Trophoblast cell (in vitro differentiated cells and primary cell): ENCODE data around the gene LIME1.
A peak's percentile ranks its signal among the peaks of the same experiment; 100 is the strongest.

Source experiments
- DNase-seq, 2 donors: peaks; one replicate each; pipeline ENCODE4 v3.0.0-alpha.2; 2016
- H2AFZ ChIP-seq: 2 replicates; pipeline ENCODE4 v1.6.1; 2013; ENCODE audit warnings: low read length, moderate library complexity, mild to moderate bottlenecking; ENCODE audit not compliant: insufficient read depth, poor library complexity
- H2AK5ac ChIP-seq: 2 replicates; pipeline ENCODE4 v1.6.1; 2013; ENCODE audit warnings: mild to moderate bottlenecking, low read length
- H2BK120ac ChIP-seq: 2 replicates; pipeline ENCODE4 v1.6.1; 2013; ENCODE audit warnings: low read length, mild to moderate bottlenecking, moderate library complexity; ENCODE audit not compliant: insufficient read depth, poor library complexity
- H2BK12ac ChIP-seq: 2 replicates; pipeline ENCODE4 v1.6.1; 2013; ENCODE audit warnings: mild to moderate bottlenecking, low read length, moderate library complexity
- H2BK5ac ChIP-seq: 2 replicates; pipeline ENCODE4 v1.6.1; 2013; ENCODE audit warnings: low read length, low read depth, moderate library complexity, mild to moderate bottlenecking; ENCODE audit not compliant: poor library complexity
- H3K14ac ChIP-seq: 2 replicates; pipeline ENCODE4 v1.6.1; 2013; ENCODE audit warnings: mild to moderate bottlenecking, low read length
- H3K18ac ChIP-seq: 2 replicates; pipeline ENCODE4 v1.6.1; 2013; ENCODE audit warnings: mild to moderate bottlenecking, low read length
- H3K23ac ChIP-seq: 2 replicates; pipeline ENCODE4 v1.6.1; 2013; ENCODE audit warnings: low read length
- H3K27ac ChIP-seq: 2 replicates; pipeline ENCODE4 v1.5.1; 2013; ENCODE audit warnings: low read depth, mild to moderate bottlenecking, inconsistent platforms, low read length, moderate library complexity
- H3K27me3 ChIP-seq: 2 replicates; pipeline ENCODE4 v1.6.1; 2013; ENCODE audit warnings: inconsistent platforms, mild to moderate bottlenecking, low read length, moderate library complexity; ENCODE audit not compliant: insufficient read depth
- H3K36me3 ChIP-seq, 2 experiments: 1 replicate in 1 of 2; 2 replicates in 1 of 2; pipeline ENCODE4 v1.6.1; 2013; ENCODE audit warnings: low read length in 2 of 2, mild to moderate bottlenecking in 2 of 2, moderate library complexity in 1 of 2; ENCODE audit not compliant: insufficient read depth in 2 of 2, control insufficient read depth in 1 of 2
- H3K4ac ChIP-seq: 2 replicates; pipeline ENCODE4 v1.6.1; 2013; ENCODE audit warnings: low read depth, mild to moderate bottlenecking, low read length, moderate library complexity
- H3K4me1 ChIP-seq, 2 experiments: 1 replicate in 1 of 2; 2 replicates in 1 of 2; pipeline ENCODE4 v1.6.1; 2013; ENCODE audit warnings: low read length in 2 of 2, mild to moderate bottlenecking in 2 of 2, moderate library complexity in 1 of 2; ENCODE audit not compliant: insufficient read depth in 2 of 2, control insufficient read depth in 1 of 2
- H3K4me2 ChIP-seq: 2 replicates; pipeline ENCODE4 v1.6.1; 2013; ENCODE audit warnings: inconsistent platforms, mild to moderate bottlenecking, low read length, moderate library complexity
- H3K4me3 ChIP-seq: 2 replicates; pipeline ENCODE4 v1.5.1; 2013; ENCODE audit warnings: mild to moderate bottlenecking, low read depth, low read length, inconsistent platforms
- H3K79me1 ChIP-seq: one replicate; pipeline ENCODE4 v1.6.1; 2013; ENCODE audit warnings: low read length
- H3K79me2 ChIP-seq: 2 replicates; pipeline ENCODE4 v1.6.1; 2013; ENCODE audit warnings: low read length, mild to moderate bottlenecking; ENCODE audit not compliant: control insufficient read depth, insufficient read depth, poor library complexity
- H3K9ac ChIP-seq: 2 replicates; pipeline ENCODE4 v1.6.1; 2013; ENCODE audit warnings: mild to moderate bottlenecking, low read length
- H3K9me3 ChIP-seq: 2 replicates; pipeline ENCODE4 v1.6.1; 2013; ENCODE audit warnings: low read depth, mild to moderate bottlenecking, control low read depth, inconsistent platforms, low read length; ENCODE audit not compliant: insufficient read depth
- H4K12ac ChIP-seq: 2 replicates; pipeline ENCODE4 v1.6.1; 2013; ENCODE audit warnings: low read depth, mild to moderate bottlenecking, low read length, moderate library complexity
- H4K8ac ChIP-seq: 2 replicates; pipeline ENCODE4 v1.6.1; 2013; ENCODE audit warnings: low read depth, mild to moderate bottlenecking, low read length, moderate library complexity
- H4K91ac ChIP-seq: one replicate; pipeline ENCODE4 v1.6.1; 2013; ENCODE audit warnings: low read depth, mild to moderate bottlenecking, low read length, moderate library complexity
- WGBS: extraction: QIAGEN DNeasy Blood & Tissue Kit; methylation state at CpG from one replicate; pipeline ENCODE4 v1.1.7; 2013; ENCODE audit warnings: missing lambda C conversion rate; ENCODE audit not compliant: insufficient read length, insufficient coverage; ENCODE audit errors: extremely low coverage; 5-methylcytosine and 5-hydroxymethylcytosine counted together

Gene LIME1

DNA sequence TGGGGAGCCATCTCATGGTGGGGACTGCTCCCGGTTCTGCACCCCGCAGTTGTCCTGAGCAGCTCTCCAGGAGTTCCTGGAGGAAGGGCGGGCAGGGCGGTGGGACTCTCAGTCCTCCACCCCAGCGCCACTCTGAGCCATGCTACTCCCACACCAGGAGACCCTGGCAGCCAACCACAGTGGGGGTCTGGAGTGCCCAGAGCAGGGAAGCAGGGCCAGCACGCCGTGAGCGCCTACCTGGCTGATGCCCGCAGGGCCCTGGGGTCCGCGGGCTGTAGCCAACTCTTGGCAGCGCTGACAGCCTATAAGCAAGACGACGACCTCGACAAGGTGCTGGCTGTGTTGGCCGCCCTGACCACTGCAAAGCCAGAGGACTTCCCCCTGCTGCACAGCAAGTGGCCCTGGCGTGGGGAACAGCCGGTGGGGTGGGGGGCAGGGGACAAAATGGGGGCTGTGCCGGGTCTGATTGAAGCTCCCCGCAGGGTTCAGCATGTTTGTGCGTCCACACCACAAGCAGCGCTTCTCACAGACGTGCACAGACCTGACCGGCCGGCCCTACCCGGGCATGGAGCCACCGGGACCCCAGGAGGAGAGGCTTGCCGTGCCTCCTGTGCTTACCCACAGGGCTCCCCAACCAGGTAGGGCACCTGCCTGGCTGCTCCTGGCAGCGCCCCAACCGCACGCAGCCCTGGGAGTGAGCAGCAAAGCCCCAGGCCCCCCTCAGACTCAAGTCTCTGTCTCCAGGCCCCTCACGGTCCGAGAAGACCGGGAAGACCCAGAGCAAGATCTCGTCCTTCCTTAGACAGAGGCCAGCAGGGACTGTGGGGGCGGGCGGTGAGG is 41.7 kb upstream of the LIME1 start:
- H4K12ac ChIP-seq = no peak overlapping the region
- peaks cover 3% of the 10 kb centered on the region for H3K9me3 ChIP-seq
- no peak overlapping the region for H2BK120ac ChIP-seq
- H3K23ac ChIP-seq = no peak overlapping the region
- H3K4me1 ChIP-seq = peaks cover 5 to 11% of the 10 kb centered on the region in 2 experiments
- H3K27me3 ChIP-seq = no peaks in the 10 kb centered on the region
- no peak overlapping the region for H2AK5ac ChIP-seq
- no CpG with 5 or more reads among the region's 37 CpGs for WGBS
- H3K79me2 ChIP-seq = no peaks in the 10 kb centered on the region
- no peak overlapping the region for H3K18ac ChIP-seq
- no peak overlapping the region for H3K4me2 ChIP-seq
- H3K4ac ChIP-seq = no peak overlapping the region
- H3K79me1 ChIP-seq = no peaks in the 10 kb centered on the region
- no peak overlapping the region for H4K91ac ChIP-seq
- H2AFZ ChIP-seq = no peak overlapping the region
- H3K36me3 ChIP-seq = peaks cover 0 to 5% of the 10 kb centered on the region in 2 experiments
- H2BK5ac ChIP-seq = no peak overlapping the region
- no peak overlapping the region for H3K9ac ChIP-seq
- no peak overlapping the region for H3K14ac ChIP-seq
- no peak overlapping the region for H4K8ac ChIP-seq
- H2BK12ac ChIP-seq = no peak overlapping the region
- no peak for DNase-seq
- no peak overlapping the region for H3K4me3 ChIP-seq
- H3K27ac ChIP-seq = no peak overlapping the region

GRCh38 chr20:63695424-63696305 is 40.8 kb upstream of the LIME1 start:
- no peaks in the 10 kb centered on the region for H3K79me2 ChIP-seq
- H3K27me3 ChIP-seq = no peaks in the 10 kb centered on the region
- H3K27ac ChIP-seq = no peak overlapping the region
- H2AK5ac ChIP-seq = no peak overlapping the region
- WGBS = no CpG with 5 or more reads among the region's 25 CpGs
- H3K4me1 ChIP-seq = peaks cover 6 to 11% of the 10 kb centered on the region in 2 experiments
- no peak overlapping the region for H4K8ac ChIP-seq
- no peak overlapping the region for H2BK12ac ChIP-seq
- peaks cover 2 to 6% of the 10 kb centered on the region in 2 experiments for H3K36me3 ChIP-seq
- no peak overlapping the region for H3K9ac ChIP-seq
- no peak overlapping the region for H3K4me3 ChIP-seq
- no peak overlapping the region for H4K91ac ChIP-seq
- no peak overlapping the region for H2AFZ ChIP-seq
- no peak overlapping the region for H3K18ac ChIP-seq
- H3K79me1 ChIP-seq = no peaks in the 10 kb centered on the region
- no peak overlapping the region for H3K14ac ChIP-seq
- peaks cover 3% of the 10 kb centered on the region for H3K9me3 ChIP-seq
- H3K23ac ChIP-seq = no peak overlapping the region
- no peak overlapping the region for H4K12ac ChIP-seq
- H3K4me2 ChIP-seq = no peak overlapping the region
- no peak overlapping the region for H3K4ac ChIP-seq
- no peak overlapping the region for H2BK5ac ChIP-seq
- no peak for DNase-seq
- H2BK120ac ChIP-seq = no peak overlapping the region

DNA sequence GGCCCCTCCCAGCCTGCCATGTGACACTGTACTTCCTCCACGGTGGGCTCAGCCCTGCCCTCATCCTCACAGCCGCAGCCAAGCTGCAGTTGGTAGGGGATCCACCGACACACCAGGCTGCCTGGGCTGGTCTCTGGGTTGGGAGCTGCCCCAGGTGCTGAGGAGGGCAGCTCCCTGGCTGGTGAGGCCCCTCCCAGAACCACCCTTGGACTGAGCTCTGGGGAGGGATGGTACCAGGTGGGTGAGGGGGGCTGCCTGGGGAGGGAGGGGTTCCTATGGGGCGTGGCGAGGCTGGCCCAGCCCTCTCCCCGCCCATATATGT is 40.2 kb upstream of the LIME1 start:
- DNase-seq = no peak
- WGBS = no CpG with 5 or more reads among the region's 6 CpGs
- Histone ChIP-seq H3K4me3 (no peak overlapping the region), H3K27ac (no peak overlapping the region), H3K79me2 (no peaks in the 10 kb centered on the region), H3K9me3 (peaks cover 3% of the 10 kb centered on the region), H3K23ac (no peak overlapping the region), H3K4ac (no peak overlapping the region), H2BK12ac (no peak overlapping the region), H3K27me3 (no peaks in the 10 kb centered on the region), H3K79me1 (no peaks in the 10 kb centered on the region), H4K8ac (no peak overlapping the region), H3K4me1 (peaks cover 6 to 11% of the 10 kb centered on the region in 2 experiments), H3K4me2 (no peak overlapping the region), H4K12ac (no peak overlapping the region), H2BK120ac (no peak overlapping the region), H2AK5ac (no peak overlapping the region), H2AFZ (no peak overlapping the region), H3K36me3 (peaks cover 2 to 6% of the 10 kb centered on the region in 2 experiments), H3K9ac (no peak overlapping the region), H3K18ac (no peak overlapping the region), H2BK5ac (no peak overlapping the region), H4K91ac (no peak overlapping the region), H3K14ac (no peak overlapping the region)

GRCh38 chr20:63696628-63697356 is 39.7 kb upstream of the LIME1 start, which contains the start of gene TNFRSF6B:
Gene TNFRSF6B, plus strand, starts transcription at chr20:63696652. Its CDS starts 116 bp downstream, at chr20:63696768.
- H2BK5ac ChIP-seq = no peak within 1 kb of the TSS
- H3K18ac ChIP-seq = no peak within 1 kb of the TSS
- no peak within 1 kb of the TSS for H3K9ac ChIP-seq
- no peak within 1 kb of the TSS for H2AK5ac ChIP-seq
- no peak within 1 kb of the TSS for H3K4me2 ChIP-seq
- H4K12ac ChIP-seq = peak within 1 kb of the TSS; percentile 8
- no peak within 1 kb of the TSS for H2BK120ac ChIP-seq
- H3K14ac ChIP-seq = no peak within 1 kb of the TSS
- peak within 1 kb of the TSS; percentile 5 for H2AFZ ChIP-seq
- H3K27ac ChIP-seq = no peak within 1 kb of the TSS
- H4K8ac ChIP-seq = no peak within 1 kb of the TSS
- H3K4ac ChIP-seq = no peak within 1 kb of the TSS
- H3K27me3 ChIP-seq = no peaks in the 10 kb centered on the region
- H4K91ac ChIP-seq = no peak within 1 kb of the TSS
- H3K23ac ChIP-seq = no peak within 1 kb of the TSS
- H3K79me1 ChIP-seq = no peaks in the 10 kb centered on the region
- no CpG with 5 or more reads among the region's 52 CpGs for WGBS
- H3K4me1 ChIP-seq = peaks cover 6 to 11% of the 10 kb centered on the region in 2 experiments
- H2BK12ac ChIP-seq = no peak within 1 kb of the TSS
- H3K79me2 ChIP-seq = no peaks in the 10 kb centered on the region
- no peak within 1 kb of the TSS for H3K4me3 ChIP-seq
- peaks cover 2 to 6% of the 10 kb centered on the region in 2 experiments for H3K36me3 ChIP-seq
- DNase-seq = no peak
- peaks cover 3% of the 10 kb centered on the region for H3K9me3 ChIP-seq
